GOT3 (cell line): Measurements from ENCODE around the gene RNF26.

Experiments used
- DNase-seq: peaks from one replicate; lab custom pipeline; 2025; ENCODE audit warnings: mixed read lengths; lab: John Stamatoyannopoulos, UW

Gene RNF26

DNA sequence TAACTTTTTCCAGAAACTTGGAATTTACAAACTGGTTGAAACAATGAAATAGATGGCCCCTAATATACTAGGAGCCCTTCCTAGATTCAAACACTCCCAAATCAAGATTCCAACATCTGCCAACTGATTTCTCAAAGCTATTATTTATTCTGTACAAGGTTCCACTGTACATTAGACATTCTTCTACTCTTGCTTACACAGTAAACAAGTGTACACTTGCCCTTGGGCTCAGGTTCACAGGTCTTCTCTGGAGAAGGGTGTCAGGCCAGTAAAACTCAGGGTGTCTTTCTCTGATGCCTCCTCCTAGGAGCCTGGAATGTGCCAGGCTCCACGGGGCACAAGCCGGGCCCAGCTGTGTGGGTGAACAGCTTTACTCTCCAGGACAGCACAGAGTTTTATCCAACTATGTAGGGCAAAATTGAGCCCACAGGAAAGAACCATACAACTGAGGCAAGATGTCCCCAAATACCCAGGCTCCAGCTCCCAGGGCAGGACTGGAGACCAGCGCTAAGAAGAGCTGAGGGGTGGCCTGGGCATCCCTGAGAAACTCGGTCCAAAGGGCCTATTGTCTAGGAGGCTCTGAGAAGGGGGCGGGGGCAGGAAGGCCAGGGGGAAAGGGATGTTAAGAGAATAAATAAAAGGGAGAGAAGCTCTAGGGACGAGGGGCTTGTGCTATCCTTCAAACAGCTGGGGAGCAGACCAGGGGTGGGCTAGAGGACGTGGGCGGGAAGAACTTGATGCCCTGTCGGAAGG is 20.9 kb downstream of the RNF26 start:
- no peak for DNase-seq

DNA sequence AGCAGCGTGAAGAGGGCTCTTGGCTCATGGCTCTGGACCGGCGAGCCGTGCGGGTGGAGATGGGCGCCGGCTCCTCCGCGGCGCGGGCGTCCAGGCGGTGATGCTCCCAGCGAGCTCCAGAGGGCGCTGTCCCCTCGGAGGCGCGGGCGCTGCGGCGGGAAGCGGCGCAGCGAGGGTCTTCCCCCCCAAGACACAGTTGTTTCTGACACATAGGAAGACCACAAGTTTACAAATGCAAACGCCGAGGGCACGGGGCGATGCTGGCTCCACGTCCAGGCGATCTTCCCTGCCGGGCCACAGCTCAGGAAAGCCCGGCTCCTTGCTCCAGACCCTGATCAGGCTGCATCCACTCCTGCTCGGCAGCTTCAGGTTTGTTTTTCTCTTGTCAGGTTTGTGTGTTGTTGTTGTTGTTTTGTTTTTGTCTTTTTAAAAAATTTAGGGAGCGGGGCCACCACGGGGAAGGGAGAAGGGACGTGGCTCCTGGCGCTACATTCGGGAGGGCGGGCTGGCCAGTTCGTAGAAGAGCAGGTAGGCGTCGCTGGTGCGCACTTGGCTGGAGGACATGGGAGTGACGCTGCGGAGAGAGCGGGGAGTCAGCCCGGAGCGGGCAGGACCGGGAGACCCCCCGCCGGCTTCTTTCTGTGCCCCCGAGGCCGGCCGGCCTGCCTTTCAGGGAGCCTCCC is 22.2 kb downstream of the RNF26 start:
- DNase-seq: no peak

GRCh38 chr11:119357074-119357473 is 22.7 kb downstream of the RNF26 start:
- no peak for DNase-seq

GRCh38 chr11:119359365-119360214 is 25.3 kb downstream of the RNF26 start:
- DNase-seq: no peak

- DNase-seq: no peak
Observed at GRCh38 chr11:119361056-119361787, 26.9 kb downstream of the RNF26 start.

GRCh38 chr11:119361941-119362725 is 27.8 kb downstream of the RNF26 start:
- DNase-seq: no peak

- no peak for DNase-seq
Observed at GRCh38 chr11:119362741-119363080, 28.4 kb downstream of the RNF26 start.

- no peak for DNase-seq
Observed at GRCh38 chr11:119363081-119363850, 28.9 kb downstream of the RNF26 start.

GRCh38 chr11:119363851-119364590 is 29.7 kb downstream of the RNF26 start:
- no peak for DNase-seq

- no peak for DNase-seq
Observed at GRCh38 chr11:119365071-119365591, 30.8 kb downstream of the RNF26 start.

GRCh38 chr11:119366690-119367620 is 32.6 kb downstream of the RNF26 start:
- DNase-seq: no peak

GRCh38 chr11:119367661-119368120 is 33.4 kb downstream of the RNF26 start:
- no peak for DNase-seq

- DNase-seq: no peak
Observed at GRCh38 chr11:119368121-119369034, 34.1 kb downstream of the RNF26 start.

DNA sequence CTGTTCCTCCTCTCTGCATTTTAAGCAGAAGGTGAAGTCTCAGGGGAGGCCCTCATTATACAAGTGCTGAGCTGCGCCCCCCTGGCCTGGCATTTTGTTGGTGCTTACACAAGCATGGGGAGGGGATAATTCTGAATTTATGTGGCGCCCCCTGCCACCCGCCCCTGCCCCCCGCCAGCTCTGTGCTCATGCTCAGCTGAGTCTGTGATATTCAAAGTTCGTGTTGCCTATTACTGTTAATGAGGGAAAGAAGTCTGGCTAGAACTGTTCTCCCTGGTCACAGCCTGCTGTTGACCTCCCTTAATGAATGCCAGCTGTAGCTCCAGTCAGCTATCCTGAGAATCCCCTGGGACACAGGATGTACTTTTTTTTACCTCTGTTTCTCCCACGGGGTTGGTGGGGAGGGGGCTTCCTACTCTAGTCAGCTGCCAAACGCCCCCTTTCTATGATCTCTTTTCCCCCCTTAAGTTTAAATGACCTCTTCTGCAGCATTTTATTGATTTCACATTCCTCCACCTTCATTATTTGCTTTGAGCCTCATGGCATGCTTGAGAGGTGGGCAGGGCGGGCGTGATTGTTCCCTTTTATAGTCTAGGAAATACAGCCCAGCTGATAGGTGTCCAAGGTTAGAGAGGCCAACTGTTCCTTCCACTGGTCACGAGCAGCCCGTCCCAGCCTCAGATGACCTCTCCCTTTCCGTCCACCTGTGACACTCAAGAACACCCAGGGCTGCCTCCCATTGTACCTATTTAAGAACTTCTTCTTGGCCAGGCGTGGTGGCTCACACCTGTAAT is 35.0 kb downstream of the RNF26 start:
- DNase-seq: no peak

GRCh38 chr11:119370486-119371046 is 36.2 kb downstream of the RNF26 start:
- no peak for DNase-seq

DNA sequence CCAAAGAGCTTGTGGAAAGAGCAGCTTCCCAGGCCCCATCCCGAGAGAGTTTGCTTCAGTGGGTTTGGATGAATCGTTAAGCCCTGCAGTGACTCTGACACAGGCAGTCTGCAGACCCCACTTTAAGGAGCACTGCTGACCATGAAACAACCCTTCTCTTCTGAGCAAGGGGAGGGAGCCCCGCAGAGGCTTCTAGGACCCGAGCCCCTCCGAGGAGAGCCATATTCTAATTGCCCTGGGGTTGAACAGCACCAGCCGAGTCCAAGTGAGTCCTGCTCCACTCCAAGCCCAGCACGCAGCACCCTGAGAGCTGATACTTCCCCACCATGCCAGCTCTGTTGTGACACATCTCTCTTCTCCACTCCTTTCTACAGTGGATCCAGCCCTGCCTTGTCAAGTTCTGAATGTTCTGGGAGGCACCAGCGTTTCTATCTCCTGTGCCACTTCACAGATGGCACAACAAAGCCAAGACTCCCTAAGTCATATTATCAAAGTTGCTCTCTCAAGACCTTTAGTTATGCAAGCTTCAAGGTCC is 36.8 kb downstream of the RNF26 start:
- DNase-seq: no peak
